ENCODE measurements around the gene NAXE. TPM values are rescaled to one million over a fixed set of nuclear protein-coding genes. Genes with fewer than 3 reads are reported as not detected.
"Not testable (repeated sequence)": the region's sequence is repeated elsewhere in the genome, so short reads cannot be mapped to it uniquely, and the experiment has no call there.

Gene NAXE
- total RNA-seq, 1 experiment from 2014 or later: 30.1 TPM

DNA sequence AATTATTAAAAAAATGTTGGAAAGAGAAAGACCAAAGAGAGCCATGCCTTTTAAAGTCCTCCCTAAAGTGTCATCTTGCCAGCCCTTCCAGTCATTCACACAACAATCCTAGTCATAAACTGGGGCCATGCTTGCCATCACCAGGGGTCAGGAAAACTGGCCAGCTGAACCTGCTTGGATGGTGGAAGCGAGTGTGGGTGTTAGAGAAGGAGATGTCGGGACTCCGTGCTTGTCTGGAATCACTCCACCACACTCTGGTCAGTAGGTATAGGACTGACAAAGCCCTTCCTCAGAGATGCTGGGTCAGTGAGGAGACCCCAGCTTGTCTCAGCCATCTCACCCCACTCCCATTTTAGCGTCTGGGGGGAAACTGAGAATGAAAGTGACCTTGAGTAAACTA is 24.4 kb downstream of the NAXE start:
- peaks cover 21% of the 10 kb centered on the region for H3K4me1 ChIP-seq
- no peaks in the 10 kb centered on the region for H3K27me3 ChIP-seq
- no peak overlapping the region for H3K4me3 ChIP-seq
- H3K9me3 ChIP-seq (replicated peaks): no peaks in the 10 kb centered on the region
- no peak overlapping the region for H3K27ac ChIP-seq
- no peak for DNase-seq
- H3K36me3 ChIP-seq: no peaks in the 10 kb centered on the region

GRCh38 chr1:156616463-156616862 is 24.9 kb downstream of the NAXE start:
- no peak overlapping the region for H3K27ac ChIP-seq
- peak; percentile 85 to 92 for DNase-seq
- H3K27me3 ChIP-seq: no peaks in the 10 kb centered on the region
- no peak overlapping the region for H3K4me3 ChIP-seq
- H3K9me3 ChIP-seq (replicated peaks): no peaks in the 10 kb centered on the region
- H3K36me3 ChIP-seq: no peaks in the 10 kb centered on the region
- H3K4me1 ChIP-seq: peaks cover 21% of the 10 kb centered on the region

- H3K27ac ChIP-seq: no peak within 1 kb of the TSS; the same call in 1 of the 2 replicates
- H3K9me3 ChIP-seq (replicated peaks): no peaks in the 10 kb centered on the region
- DNase-seq: peak; percentile 46 to 72
- H3K4me1 ChIP-seq: peaks cover 27% of the 10 kb centered on the region
- H3K36me3 ChIP-seq: no peaks in the 10 kb centered on the region
- no peak within 1 kb of the TSS for H3K4me3 ChIP-seq
- no peaks in the 10 kb centered on the region for H3K27me3 ChIP-seq
These were observed 27.4 kb downstream of the NAXE start, which contains the start of gene HAPLN2 for GRCh38 chr1:156618853-156619581. Gene HAPLN2, plus strand, starts transcription at chr1:156619415. Its CDS starts 4,076 bp downstream, at chr1:156623491.

- Histone ChIP-seq H3K4me1 (peaks cover 27% of the 10 kb centered on the region), H3K4me3 (no peak overlapping the region), H3K36me3 (no peaks in the 10 kb centered on the region), H3K27me3 (no peaks in the 10 kb centered on the region), H3K27ac (no peak overlapping the region; the same call in 1 of the 2 replicates), H3K9me3 (replicated peaks) (no peaks in the 10 kb centered on the region)
- no peak for DNase-seq
These were observed 28.0 kb downstream of the NAXE start for GRCh38 chr1:156619582-156619955.

DNA sequence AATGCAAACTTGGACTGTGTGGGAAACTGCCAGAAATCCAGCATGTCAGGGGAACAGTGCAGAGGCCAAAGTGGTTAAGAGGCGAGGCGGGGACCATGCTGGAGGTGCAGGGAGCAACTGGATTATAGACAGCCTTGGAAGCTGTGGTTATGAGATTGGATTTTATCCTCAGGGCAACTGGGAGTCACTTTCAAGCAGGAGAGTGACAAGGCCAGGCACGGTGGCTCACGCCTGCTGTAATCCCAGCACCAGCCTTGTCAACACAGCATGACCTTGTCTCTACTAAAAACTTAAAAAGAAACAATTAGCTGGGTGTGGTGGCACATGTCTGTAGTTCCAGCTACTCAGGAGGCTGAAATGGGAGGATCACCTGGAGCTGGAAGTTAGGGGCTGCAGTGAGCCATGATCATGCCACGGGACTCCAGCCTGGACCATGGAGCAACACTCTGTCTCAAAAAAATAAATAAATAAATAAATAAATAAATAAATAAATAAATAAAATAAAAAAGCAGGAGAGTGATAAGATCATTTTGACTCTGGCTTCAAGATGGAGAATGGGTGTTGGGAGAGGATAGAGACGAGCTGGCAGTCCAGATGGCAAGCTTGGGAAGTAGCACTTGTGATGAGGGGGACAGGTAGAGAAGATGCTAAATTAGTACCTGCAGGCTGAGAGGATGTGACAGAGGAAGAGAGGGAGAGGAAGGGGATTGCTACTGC is 31.2 kb downstream of the NAXE start:
- DNase-seq: peak; percentile 51 to 72
- H3K4me1 ChIP-seq: peaks cover 17% of the 10 kb centered on the region
- H3K9me3 ChIP-seq (replicated peaks): no peaks in the 10 kb centered on the region
- H3K36me3 ChIP-seq: no peaks in the 10 kb centered on the region
- H3K4me3 ChIP-seq: no peak overlapping the region
- no peak overlapping the region for H3K27ac ChIP-seq
- no peaks in the 10 kb centered on the region for H3K27me3 ChIP-seq

GRCh38 chr1:156623946-156624813 is 32.6 kb downstream of the NAXE start:
- H3K36me3 ChIP-seq: no peaks in the 10 kb centered on the region
- no peaks in the 10 kb centered on the region for H3K9me3 ChIP-seq (replicated peaks)
- no peaks in the 10 kb centered on the region for H3K27me3 ChIP-seq
- no peak overlapping the region for H3K27ac ChIP-seq
- H3K4me1 ChIP-seq: peaks cover 17% of the 10 kb centered on the region
- H3K4me3 ChIP-seq: no peak overlapping the region
- DNase-seq: no peak

- H3K36me3 ChIP-seq: no peaks in the 10 kb centered on the region
- H3K4me3 ChIP-seq: no peak overlapping the region
- DNase-seq: no peak
- no peaks in the 10 kb centered on the region for H3K27me3 ChIP-seq
- H3K27ac ChIP-seq: no peak overlapping the region
- no peaks in the 10 kb centered on the region for H3K9me3 ChIP-seq (replicated peaks)
- H3K4me1 ChIP-seq: peaks cover 10% of the 10 kb centered on the region
These were observed 33.3 kb downstream of the NAXE start for GRCh38 chr1:156624814-156625435.

DNA sequence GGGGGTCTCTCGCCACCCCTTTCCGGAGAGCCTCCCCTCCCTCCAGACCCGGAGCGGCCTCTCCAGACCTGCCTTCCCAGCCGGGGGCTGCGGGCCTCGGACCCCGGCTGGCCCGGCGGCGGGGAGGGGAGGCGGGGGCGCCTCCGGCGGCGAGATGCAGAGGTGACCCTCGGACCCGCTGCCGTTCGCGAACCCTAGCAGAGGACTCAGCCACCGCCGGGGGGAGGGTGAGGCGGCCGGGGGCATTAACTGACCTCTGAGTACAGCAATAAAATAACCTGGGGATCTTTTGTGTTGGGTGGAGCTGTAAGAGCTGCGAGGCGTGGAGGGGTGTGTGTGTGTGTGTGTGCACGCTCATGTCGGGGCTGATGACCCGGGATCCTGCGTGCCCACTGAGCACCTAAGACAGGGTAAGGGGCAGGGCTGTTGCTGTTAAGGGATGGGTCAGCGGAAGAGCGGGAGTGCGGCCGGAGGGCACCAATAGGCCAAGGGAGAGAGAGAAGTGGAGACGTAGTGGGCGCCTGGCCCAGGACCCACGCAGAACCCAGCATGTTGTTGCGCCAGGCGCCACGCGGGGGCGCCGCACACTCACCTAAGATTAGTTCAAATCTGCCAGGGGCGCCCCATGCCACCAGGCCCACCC is 34.0 kb downstream of the NAXE start:
- Histone ChIP-seq H3K36me3 (no peaks in the 10 kb centered on the region), H3K27me3 (no peaks in the 10 kb centered on the region), H3K27ac (no peak overlapping the region), H3K4me3 (no peak overlapping the region), H3K4me1 (peaks cover 10% of the 10 kb centered on the region; the same call in 1 of the 2 replicates), H3K9me3 (replicated peaks) (no peaks in the 10 kb centered on the region)
- peak; percentile 44 to 70 for DNase-seq

DNA sequence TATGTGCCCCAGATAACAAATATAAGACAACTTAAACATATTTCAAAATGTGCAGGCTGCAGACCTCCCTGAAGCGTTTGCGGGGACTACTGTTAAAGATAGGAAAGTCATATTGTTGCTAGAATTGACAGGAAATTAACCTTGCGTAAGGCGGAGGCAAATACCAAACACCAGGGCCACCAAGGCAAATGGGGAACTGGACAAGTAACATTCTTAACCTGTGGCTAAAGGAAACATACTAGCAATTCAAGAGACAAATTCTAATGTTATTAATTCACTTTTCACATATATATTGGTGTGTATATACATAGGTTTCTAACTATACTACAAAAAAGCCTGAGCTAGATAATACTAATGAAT is 34.5 kb downstream of the NAXE start:
- no peaks in the 10 kb centered on the region for H3K36me3 ChIP-seq

DNA sequence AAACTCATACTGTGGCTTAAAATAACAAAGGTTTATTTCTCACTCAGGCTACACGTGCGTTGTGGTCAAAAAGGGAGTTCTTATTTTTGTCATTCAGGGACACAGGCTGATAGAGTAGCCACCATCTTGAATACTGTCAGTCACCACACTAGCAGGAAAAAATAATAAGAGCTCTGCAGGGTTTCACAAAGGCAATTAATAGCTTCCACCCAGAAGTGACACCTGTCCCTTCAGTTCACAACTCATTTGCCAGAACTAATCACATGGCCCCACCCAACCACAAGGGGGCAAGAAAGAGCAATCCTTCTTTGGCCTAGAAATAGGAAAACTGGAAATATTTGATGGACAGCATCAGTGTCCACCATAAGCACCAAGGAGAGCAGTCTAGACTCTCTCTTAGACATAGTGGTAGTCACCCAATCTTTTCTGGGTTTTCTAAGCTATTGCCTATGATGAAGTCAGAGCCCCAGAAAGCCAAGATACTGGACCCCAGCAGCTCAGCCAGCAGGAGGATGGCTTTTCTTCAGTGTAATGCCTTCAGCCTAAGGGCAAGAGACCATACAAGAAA is 35.8 kb downstream of the NAXE start:
- DNase-seq: peak; percentile 64 to 86
- H3K4me1 ChIP-seq: peaks cover 7% of the 10 kb centered on the region; the same call in 1 of the 2 replicates
- H3K27ac ChIP-seq: no peak overlapping the region
- no peaks in the 10 kb centered on the region for H3K27me3 ChIP-seq
- no peaks in the 10 kb centered on the region for H3K36me3 ChIP-seq
- no peak overlapping the region for H3K4me3 ChIP-seq
- no peaks in the 10 kb centered on the region for H3K9me3 ChIP-seq (replicated peaks)

More for the DNA sequence above, 34.5 kb downstream of the NAXE start:
- no peak for DNase-seq
- peaks cover 10% of the 10 kb centered on the region; the same call in 1 of the 2 replicates for H3K4me1 ChIP-seq
- no peaks in the 10 kb centered on the region for H3K9me3 ChIP-seq (replicated peaks)
- no peaks in the 10 kb centered on the region for H3K27me3 ChIP-seq
- H3K27ac ChIP-seq: no peak overlapping the region
- H3K4me3 ChIP-seq: no peak overlapping the region

DNA sequence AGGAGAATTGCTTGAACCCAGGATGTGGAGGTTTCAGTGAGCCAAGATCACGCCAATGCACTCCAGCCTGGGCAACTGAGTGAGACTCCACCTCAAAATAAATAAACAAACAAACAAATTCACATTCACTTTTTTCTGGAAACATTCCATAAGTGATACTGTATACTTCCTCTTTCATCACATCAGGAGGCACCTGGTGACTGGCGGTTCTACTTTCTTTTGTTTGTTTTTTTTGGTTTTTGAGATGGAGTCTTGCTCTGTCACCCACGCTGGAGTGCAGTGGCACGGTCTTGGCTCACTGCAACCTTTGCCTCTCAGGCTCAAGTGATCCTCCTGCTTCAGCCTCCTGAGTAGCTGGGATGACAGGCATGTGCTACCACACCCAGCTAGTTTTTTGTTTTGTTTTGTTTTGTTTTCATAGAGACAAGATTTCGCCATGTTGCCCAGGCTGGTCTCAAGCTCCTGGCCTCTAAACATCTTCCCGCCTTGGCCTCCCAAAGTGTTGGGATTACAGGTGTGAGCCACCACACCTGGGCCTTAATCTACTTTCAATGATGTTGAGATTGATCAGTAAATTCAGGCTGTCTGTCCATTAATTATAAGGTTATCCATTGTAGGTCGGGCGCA is 38.4 kb downstream of the NAXE start:
- DNase-seq: no peak
- no peaks in the 10 kb centered on the region for H3K36me3 ChIP-seq
- peaks cover 3% of the 10 kb centered on the region; the same call in 1 of the 2 replicates for H3K4me1 ChIP-seq
- no peak overlapping the region for H3K27ac ChIP-seq
- no peaks in the 10 kb centered on the region for H3K9me3 ChIP-seq (replicated peaks)
- H3K27me3 ChIP-seq: no peaks in the 10 kb centered on the region
- no peak overlapping the region for H3K4me3 ChIP-seq

- not testable (repeated sequence) for H3K4me1 ChIP-seq; DNase-seq; H3K27me3 ChIP-seq; H3K4me3 ChIP-seq; H3K36me3 ChIP-seq; H3K9me3 ChIP-seq (replicated peaks); H3K27ac ChIP-seq
These were observed 39.6 kb downstream of the NAXE start for GRCh38 chr1:156631152-156631551.

- Histone ChIP-seq H3K27ac (no peak overlapping the region), H3K27me3 (no peaks in the 10 kb centered on the region; the same call in 1 of the 2 replicates), H3K9me3 (replicated peaks) (no peaks in the 10 kb centered on the region), H3K4me3 (no peak overlapping the region), H3K36me3 (no peaks in the 10 kb centered on the region), H3K4me1 (peaks cover 3% of the 10 kb centered on the region; the same call in 1 of the 2 replicates)
- DNase-seq: no peak
These were observed 40.8 kb downstream of the NAXE start for GRCh38 chr1:156632355-156632754.
